GM18873 (cell line): ENCODE data around the gene SMOC2.
"Not testable (repeated sequence)": the region's sequence is repeated elsewhere in the genome, so short reads cannot be mapped to it uniquely, and the experiment has no call there.

Experiments used
- ATAC-seq: cut with Tn5 transposase; IDR thresholded peaks from one replicate; pipeline ENCODE4 v1.9.1; 2021; ENCODE audit warnings: mild to moderate bottlenecking, moderate library complexity, moderate number of reproducible peaks; ENCODE audit not compliant: unreplicated experiment, low FRiP score

SMOC2 gene

DNA sequence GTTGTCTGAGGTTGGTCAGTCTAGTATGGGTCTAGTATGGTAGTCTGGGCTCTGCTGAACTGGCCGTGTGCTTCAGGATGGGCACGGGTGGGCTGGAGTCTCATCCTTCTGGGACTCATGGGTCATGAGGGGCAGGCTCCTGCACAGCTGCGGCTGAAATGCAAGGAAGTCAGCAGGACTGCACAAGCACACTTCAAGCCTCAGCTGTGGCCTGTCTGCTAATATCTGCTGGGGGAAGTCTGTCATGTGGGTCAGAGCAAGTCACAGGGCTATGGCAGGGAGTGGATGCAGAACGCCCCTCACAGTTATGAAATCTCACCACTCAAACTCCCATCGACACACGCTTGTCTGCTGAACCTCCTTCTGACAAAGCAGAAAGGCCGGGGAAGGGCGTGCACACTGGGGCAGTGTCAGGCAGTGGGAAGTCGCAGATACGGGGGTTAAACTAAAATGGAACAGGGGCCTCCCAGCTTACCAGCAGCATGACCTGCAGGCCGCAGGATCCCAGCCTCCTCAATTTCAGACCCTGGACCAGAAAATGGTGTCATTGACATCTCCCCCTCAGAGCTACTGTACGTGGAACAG, 229.5 kb downstream of the SMOC2 start:
- no peak for ATAC-seq

DNA sequence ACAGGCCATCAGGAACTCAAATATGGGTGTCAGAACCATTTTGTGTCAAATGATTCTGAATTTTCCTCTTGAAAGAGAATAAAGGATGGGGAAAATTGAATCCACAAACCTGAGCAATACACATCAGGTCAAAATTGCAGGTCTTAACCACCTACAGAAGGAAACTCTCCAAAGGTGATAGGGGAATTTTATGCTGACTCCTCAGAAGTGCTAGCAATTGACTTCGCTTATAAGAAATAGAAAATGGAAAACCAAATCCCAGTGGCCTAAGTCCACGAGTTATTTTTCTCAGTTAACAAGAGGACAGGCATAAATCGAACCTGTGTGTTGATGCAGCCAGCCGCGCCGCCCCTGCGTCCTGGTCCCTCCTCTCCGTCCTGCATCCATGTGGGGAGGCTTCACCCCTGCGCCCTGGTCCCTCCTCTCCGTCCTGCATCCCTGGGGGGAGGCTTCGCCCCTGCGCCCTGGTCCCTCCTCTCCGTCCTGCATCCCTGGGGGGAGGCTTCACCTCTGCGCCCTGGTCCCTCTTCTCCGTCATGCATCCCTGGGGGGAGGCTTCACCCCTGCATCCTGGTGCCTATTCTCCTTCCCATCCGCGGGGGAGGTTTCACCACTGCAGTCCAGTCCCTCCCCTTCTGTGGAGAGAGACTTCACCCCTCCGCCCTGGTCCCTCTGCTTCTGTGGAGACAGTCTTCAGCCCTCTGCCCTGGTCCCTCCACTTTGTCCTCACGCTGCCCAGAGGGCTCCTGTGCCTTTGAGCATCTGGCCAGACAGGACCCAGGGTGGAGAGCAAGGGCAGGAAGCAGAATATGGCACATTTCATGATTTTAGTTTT, 230.3 kb downstream of the SMOC2 start:
- no peak for ATAC-seq

DNA sequence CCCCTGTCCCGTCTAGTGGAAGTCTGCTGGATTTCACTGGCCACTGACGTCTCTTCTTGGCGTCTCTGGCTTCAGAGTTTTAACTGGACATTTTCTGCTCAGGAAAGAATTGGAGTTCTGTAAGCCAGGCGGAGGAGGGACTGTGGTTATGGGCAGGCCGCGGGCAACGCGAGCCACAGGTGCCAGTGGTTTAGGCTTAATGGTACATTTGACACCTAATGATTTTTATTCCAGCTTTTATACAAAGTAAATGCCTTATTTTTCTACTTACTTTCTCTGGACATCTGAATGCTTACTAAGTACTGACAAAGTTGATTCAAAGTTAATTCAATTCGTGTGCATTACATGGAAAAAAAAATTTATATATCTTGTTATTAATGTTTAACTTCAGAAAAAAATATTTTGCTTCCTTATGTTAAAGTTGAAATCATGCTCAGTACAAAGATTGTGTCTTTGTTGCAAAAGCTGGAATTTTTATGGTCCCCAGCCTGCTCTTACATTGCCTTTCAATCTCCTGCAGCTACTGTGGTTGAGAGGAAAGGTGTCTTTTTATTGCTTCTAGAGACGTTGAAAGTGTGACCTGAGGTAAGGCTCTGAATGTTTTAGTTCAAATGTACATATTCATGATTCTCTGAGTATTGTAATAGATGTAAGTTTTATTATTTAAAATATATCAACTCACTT, 231.0 kb downstream of the SMOC2 start:
- ATAC-seq = no peak

DNA sequence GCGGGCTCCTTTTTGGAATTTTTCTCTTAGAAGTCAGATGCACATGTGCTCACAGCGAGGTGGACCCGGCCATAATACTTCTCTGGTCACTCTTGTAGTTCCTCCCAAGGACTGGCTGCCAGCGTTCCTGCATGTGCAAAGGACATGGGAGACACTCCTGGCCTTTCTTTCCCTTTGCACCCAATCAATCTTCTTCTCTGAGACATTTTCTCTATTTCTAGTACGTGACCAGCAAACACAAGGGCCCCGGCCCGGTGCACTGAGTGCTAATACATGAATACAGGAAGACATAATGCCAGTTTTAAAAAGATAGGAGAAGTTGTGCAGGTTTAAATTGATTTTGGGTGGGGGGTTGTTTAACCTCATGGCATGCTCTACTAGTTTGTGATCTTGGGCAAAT, 233.6 kb downstream of the SMOC2 start:
- ATAC-seq = no peak

DNA sequence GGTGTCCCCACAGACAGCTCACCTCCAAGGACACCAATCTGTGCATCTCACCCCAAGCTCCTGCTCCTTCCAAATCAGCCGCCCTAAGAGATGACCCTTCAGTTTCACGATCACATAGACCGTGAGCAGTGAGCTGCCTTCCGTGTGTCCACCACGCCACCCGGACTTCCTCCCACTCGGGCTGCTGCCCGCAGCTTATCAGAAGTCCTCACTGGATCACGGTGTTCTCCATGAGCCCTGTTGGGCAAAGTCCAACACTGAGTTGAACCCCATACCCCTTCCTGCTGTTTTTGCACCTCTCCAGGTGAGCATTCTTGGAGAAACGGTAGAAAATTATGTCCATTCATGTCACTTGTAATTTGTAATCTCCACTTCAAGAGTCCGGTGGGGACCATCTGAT, 234.4 kb downstream of the SMOC2 start:
- no peak for ATAC-seq

DNA sequence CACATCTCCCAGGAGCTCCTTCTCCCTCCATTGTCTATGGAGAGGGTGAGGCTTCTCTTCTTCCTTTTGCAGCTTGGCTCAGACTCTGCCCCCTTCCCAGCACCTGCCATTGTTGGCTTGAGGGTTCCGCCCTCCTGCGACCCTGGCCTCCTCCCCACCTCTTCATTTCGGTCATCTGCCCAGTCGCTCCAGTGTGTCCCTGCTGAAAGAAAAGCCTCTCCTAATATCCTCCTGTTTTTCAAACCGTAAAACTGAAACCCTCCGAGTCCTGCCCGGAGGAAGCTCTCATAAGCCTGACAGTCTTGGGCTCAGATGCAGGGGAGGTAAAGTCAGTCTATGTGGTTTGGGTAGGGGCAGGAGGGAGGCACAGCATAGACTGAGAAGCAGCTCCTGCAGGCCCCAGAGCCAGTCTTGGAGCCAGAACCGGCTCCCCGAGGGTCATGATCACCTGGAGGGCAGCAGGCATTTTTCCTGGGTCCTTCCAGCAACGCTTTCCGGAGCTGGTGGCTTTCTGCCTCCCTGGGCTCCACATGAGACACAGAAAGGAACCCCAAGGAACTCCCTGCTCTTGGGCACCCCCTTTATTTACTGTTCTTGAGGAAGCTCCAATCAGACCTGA, 235.1 kb downstream of the SMOC2 start:
- ATAC-seq = no peak

DNA sequence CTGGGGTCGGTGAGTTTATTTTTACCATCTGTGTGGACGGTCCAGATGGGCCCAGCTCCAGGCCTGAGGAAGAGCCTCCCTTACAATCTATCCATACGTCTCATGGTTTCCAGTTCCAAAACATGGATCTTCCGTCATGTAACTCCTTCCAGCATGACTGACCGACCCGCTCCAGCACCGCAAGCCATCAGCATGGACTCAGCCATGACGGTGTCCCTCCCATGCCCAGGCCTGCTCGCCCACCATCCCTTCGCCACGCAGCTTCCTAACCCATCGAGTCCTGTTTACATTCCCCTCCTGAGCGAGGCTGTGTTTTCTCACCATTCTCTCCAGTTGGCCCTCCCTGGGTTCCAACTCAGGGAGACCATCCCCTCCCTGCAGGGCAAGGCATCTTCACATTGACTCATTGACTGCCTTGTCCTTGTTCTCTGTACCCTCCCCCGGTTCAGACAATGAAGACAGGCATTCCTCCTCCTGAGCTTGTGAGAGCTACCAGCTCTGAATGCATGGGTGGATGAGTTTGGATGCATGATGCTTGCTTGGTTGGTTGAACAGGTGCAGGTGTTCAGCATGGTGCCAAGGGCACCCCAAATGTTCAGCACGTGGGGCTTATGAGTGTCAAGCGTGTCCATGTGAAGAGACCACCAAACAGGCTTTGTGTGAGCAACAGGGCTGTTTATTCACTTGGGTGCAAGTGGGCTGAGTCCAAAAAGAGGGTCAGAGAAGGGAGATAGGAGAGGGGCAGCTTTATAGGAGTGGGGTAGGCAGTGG, 235.8 kb downstream of the SMOC2 start:
- no peak for ATAC-seq

DNA sequence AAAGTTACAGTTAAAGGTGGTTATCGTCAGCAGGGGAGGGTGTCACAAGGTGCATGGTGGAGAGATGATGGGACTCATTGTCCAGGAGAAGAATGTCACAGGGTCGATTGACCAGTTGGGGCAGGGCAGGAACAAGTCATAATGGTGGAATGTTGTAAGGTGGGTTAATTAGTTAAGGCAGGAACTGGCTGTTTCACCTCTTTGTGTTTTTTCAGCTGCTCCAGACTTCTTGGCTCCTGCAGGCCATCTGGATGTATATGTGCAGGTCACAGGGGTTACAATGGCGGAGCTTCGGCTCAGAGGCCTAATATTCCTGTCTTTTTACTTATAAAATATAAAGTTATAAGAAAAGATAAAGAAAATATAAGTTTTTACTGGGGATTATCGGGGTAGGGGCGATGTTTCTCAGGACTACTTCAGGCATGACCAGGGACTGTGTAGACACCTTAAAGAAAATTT, 236.4 kb downstream of the SMOC2 start:
- ATAC-seq = not testable (repeated sequence)

DNA sequence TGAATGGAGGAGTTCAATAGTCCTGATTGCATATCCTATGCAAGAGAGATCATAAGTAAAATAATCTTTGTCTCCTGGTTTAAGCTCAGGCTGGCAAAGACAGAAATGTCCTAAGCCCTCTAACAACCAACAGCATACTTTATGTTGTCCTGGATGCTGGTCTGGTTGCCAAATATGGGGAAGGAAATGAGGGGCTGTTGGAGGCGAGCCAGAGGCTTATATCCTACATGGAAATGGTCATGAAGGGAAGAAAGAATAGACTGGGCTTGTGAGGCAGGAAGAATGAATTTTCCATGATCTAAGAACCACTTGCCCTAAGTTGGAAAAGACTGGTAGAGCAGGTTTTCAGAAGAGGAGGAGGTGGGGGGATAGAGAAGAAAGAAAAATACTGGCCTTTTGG, 237.1 kb downstream of the SMOC2 start:
- ATAC-seq = no peak

DNA sequence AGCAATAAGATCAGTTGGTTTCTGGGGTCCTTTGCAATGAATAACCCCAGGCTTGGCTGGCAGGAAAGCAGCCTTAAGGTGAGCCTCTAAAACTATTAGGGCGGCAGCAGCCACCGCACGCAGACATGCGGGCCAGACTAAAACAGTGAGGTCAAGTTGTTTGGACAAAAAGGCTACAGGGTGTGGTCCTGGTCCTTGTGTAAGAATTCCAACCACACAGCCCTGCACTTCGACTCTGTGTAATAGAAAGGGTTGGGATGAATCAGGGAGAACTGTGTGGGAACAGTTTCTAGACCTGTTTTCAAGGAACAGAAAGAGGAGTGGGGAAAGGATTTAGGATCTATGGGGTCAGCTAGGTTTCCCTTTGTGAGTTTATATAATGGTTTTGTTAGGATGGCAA, 237.6 kb downstream of the SMOC2 start:
- ATAC-seq = no peak

DNA sequence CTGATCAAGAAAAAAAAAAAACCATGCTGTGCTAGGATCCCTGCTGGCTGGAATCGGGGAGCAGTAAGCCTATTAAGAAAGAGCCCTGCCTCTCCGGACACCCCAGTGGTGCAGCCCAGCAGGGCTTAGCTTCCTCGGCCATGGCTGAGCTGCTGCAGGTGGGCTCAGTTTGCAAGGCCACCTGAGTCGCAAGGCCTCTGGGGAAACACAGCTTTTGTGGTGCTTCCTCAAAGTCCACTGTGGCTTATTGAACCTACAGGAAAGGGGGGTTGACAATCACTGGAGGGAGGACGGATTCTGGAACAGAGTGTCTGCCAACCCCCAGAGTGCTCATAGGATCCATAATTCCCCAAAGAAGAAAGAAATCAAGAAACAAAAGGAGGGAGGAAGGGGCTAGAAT, 240.8 kb downstream of the SMOC2 start:
- no peak for ATAC-seq

DNA sequence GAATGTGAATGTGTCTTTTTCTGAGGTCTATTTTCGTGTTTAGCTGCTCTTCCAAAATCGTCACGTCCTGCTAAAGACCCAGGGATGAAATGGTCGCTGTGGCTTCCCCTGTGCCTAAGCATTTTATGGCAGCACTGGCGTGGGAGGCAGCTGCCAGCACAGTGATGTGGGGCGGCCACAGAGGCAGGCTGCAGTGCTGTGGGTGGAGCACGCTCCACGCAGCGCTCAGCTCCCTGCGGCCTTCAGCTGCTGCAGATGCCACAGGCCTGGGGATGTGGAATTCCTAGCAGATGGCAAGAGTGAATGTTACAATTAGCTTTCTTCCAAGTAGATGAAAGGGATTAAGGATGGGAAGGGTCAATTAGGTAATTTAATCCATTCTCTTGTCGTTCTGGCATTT, 242.6 kb downstream of the SMOC2 start:
- ATAC-seq = no peak

DNA sequence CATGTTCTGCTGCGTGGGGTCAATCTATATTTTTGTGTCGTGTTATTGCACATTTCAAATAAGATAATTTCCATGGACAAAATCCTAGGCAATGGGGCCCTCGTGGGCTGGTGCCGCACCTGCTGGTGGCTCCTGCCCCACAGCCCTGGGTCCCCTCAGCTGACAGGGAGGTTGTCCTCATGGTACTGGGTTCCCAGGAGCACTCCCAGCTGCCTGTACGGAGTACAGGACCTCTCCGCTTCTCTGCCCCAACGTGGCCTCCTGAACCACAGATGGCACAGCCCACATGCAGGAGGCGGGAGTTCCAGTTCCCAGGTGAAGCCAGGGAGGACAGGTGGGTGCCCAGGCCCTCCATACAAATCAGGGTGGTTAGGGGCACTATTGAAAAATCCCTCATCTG, 243.5 kb downstream of the SMOC2 start:
- no peak for ATAC-seq

DNA sequence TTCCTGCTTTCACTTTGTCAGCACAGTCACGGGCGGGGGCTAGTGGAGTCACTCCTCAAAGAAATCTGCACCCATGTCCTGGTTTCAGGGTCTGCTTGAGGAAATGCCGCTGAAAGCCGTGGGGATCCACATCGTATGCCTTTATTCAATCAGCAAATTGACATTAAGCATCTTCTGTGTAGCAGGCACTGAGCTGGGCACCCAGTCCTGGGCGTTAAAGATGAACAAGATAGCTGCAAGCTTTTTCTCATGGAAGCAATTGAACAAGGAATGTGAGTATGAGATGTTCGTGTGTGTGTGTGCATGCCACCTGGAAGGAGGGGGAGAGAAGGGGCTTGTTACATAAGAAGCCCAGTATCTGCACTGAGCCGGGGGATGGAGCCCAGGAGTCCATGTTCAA, 243.9 kb downstream of the SMOC2 start:
- ATAC-seq = no peak

DNA sequence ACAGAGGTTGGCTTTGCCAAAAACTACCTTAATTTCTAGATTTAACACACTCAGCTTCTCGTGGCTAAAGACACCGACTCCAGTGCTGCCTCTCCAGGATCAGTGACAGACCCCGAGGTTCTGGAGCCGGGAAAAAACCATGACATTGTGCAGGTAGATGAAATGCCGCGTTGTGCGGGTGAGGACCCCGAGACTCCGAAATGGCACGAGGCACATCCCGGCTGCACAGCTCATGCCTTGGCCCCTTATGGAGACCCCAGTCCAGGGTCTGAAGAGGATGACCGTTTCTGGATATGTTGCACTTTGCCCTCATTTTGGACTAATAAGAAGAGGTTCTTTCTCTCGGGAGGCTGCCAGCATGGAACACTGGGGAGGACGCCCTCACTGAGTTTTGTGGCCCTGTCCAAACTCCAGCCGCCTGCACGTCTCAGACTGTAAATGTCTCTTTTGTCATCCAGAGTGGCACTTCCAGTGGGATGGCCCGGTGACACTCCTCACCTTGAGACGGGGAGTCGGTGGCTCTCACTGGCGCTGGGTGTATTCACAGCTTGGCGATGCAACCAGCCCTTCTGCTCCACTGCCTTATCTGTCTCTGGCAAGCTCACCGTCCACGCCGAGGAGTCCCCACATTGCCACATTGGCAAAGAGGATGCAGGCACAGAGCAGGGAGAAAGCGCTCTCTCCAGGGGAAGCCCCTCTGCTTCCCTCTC, 245.2 kb downstream of the SMOC2 start:
- no peak for ATAC-seq

DNA sequence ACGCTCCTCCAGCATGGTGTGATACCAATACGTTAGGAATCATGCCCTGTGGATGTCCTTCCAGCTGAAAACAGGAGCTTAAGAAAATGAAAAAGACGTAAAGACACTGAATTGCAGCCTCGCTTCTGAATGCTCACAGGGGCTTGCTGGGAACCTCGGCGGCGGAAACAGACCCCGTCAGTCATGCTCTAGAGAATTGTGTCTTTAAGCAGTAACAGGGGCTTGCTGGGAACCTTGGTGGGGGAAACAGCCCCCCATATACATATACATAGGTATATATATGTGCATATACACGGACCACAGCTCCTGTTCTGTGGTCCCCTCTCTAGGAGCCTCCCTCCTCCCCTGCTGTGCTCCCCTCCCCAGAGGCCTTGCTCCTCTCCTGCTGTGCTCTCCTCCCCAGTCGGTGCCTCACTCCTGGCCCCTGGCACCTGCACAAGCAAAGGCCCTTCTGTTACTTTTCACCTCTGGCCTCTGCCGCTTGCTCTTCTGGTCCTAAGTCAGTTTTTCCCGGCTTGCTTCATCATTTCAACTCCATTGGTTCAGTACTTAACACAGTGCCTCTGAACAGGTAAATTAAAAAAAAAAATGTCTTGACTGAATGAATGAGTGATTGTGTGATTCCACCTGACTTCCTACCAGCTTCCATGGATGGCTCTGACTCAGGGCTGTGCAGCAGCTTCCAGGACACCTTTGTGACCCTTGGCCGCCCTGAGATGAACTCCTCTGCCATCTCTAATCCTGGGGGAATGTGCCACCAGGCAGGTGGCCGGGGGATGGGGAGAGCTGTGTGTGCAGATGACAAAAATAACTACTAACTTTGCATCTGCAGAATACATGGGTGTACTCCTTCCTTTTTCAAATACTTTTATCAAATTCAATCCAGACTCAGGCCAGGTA, 246.1 kb downstream of the SMOC2 start:
- no peak for ATAC-seq

DNA sequence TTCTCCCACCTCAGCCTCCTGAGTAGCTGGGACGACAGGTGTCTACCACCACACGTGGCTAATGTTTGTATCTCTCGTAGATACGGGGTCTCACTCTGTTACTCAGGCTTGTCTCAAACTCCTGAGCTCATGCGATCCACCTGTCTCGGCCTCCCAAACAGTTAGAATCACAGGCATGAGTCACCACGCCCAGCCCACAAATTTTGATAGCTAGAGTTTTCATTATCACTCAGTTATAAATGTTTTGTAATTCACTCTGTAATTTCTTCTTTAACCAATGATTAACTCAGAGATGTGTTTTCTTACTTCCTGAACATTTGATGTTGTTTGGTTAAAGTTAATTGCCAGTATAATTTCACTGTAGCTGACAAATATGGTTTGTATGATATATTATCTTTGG, 249.3 kb downstream of the SMOC2 start:
- no peak for ATAC-seq

DNA sequence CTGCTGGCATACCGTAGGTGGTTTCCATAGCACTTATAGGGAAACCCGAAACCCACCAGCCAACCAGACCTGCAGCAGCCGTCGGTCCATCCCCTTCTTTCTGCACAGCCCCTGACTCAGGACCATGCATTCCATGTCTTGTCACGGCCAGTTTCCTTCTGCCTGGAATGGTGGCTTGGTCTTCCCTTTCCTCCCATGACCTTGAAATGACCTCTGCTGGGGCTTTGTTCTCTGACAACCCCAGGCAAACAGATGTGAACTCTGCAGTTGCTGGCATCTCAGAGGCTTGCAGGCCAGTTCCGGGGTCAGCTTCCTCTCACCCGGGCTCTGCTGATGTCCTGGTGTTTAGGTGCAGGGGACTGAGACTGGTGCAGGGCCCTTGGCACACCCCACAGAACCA, 250.8 kb downstream of the SMOC2 start:
- no peak for ATAC-seq
